GM12892 (cell line): ENCODE measurements around the gene ETS1.

Experiments used
- POLR2A ChIP-seq: IDR thresholded peaks from 2 replicates; pipeline ENCODE4 v1.6.1; 2011; ENCODE audit warnings: low read depth, low read length, control low read depth
- POLR2AphosphoS5 ChIP-seq: IDR thresholded peaks from 2 replicates; pipeline ENCODE4 v1.6.1; 2011; ENCODE audit warnings: low read depth, low read length, control low read depth

DNA sequence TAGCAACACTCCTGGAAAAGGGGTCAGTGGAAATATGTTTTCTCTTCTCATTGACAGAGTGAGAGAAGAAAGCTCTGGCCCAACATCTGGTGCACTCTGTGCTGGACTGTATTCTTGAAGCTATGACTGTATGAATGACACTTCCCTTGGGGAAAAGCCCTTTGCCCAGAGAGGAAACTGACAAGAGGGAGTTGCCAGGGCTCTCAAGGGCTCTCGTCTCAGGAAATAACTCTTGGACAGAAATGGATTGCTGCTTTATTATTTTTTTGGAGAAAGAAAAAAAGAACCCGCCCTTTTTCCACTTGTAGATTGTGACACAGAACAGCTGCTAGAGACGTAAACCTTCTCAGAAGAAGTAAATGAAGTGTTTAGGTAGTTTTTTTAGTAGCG lies 11.4 kb downstream of the ETS1 start:
- TF ChIP-seq POLR2AphosphoS5 (no peak), POLR2A (no peak)
